KOPT-K1 (cell line): ENCODE data around the gene CCL18.
"Not testable (repeated sequence)": the region's sequence is repeated elsewhere in the genome, so short reads cannot be mapped to it uniquely, and the experiment has no call there.

Experiments
- H3K27ac ChIP-seq: fragments of 200-600 bp; sonication (generic); 2 replicates; pipeline ENCODE4 v1.5.1; 2016; ENCODE audit warnings: antibody characterized with exemption, mild to moderate bottlenecking, low read depth, low read length; ENCODE audit not compliant: poor library complexity, severe bottlenecking
- H3K36me3 ChIP-seq: fragments of 200-600 bp; sonication (generic); 2 replicates; pipeline ENCODE4 v1.5.1; 2017; ENCODE audit warnings: antibody characterized with exemption, mild to moderate bottlenecking, low read length, moderate library complexity; ENCODE audit not compliant: insufficient read depth
- H3K9me3 ChIP-seq: fragments of 200-600 bp; sonication (generic); 2 replicates; pipeline ENCODE4 v1.5.1; 2017; ENCODE audit warnings: antibody characterized with exemption, low read length, mild to moderate bottlenecking; ENCODE audit not compliant: insufficient read depth, poor library complexity, severe bottlenecking

The CCL18 gene

GRCh38 chr17:36105781-36106492 is 41.9 kb downstream of the CCL18 start:
- Histone ChIP-seq H3K27ac (no peak overlapping the region), H3K36me3 (no peaks in the 10 kb centered on the region), H3K9me3 (no peaks in the 10 kb centered on the region)

GRCh38 chr17:36106493-36106835 is 42.4 kb downstream of the CCL18 start:
- no peak overlapping the region for H3K27ac ChIP-seq
- H3K36me3 ChIP-seq, result no peaks in the 10 kb centered on the region
- H3K9me3 ChIP-seq, result no peaks in the 10 kb centered on the region

GRCh38 chr17:36107660-36108059 is 43.6 kb downstream of the CCL18 start:
- H3K36me3 ChIP-seq, result no peaks in the 10 kb centered on the region
- no peaks in the 10 kb centered on the region for H3K9me3 ChIP-seq
- H3K27ac ChIP-seq, result no peak overlapping the region

- H3K36me3 ChIP-seq, H3K27ac ChIP-seq: not testable (repeated sequence)
Measured at GRCh38 chr17:36108265-36108664, 44.2 kb downstream of the CCL18 start.

GRCh38 chr17:36111068-36111490 is 47.0 kb downstream of the CCL18 start:
- Histone ChIP-seq H3K9me3 (no peaks in the 10 kb centered on the region), H3K36me3 (no peaks in the 10 kb centered on the region), H3K27ac (no peak overlapping the region)

More at GRCh38 chr17:36108265-36108664, 44.2 kb downstream of the CCL18 start:
- not testable (repeated sequence) for H3K9me3 ChIP-seq

- Histone ChIP-seq H3K27ac (no peak overlapping the region), H3K9me3 (no peaks in the 10 kb centered on the region), H3K36me3 (no peaks in the 10 kb centered on the region)
Measured at GRCh38 chr17:36112572-36112971, 48.5 kb downstream of the CCL18 start.

DNA sequence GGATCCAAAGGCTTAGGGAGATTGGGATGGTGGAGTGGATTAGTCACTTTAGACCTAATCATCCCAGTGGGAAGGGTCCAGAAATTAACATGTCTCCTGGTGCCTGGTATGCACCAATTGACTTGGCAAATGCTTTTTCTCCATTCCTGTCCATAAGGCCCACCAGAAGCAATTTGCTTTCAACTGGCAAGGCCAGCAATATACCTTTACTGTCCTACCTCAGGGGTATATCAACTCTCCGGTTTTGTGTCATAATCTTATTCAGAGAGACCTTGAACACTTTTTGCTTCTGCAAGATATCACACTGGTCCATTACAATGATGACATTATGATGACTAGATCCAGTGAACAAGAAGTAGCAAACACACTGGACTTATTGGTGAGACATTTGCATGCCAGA is 49.1 kb downstream of the CCL18 start:
- H3K27ac ChIP-seq, H3K9me3 ChIP-seq, H3K36me3 ChIP-seq: not testable (repeated sequence)

DNA sequence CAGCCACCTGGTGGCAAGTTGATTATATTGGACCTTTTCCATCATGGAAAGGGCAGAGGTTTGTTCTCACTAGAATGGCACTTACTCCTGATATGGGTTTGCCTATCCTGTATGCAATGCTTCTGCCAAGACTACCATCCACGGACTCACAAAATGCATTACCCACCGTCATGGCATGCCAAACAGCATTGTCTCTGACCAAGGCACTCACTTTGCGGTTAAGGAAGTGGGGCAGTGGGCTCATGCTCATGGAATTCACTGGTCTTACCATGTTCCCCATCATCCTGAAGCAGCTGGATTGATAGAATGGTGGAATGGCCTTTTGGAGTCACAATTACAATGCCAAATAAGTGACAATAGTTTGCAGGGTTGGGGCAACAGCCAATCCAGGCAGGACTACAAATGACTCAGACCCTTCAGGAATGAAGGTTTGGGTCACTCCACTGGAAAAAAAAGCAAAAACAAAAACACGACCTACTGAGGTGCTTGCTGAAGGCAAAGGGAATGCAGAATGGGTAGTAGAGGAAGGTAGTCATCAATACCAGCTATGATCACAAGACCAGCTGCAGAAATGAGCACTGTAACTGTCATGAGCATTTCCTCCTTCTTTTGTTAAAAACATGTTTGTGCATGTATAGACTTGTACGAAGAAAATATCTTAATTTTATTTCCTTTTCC is 51.0 kb downstream of the CCL18 start:
- H3K27ac ChIP-seq, H3K9me3 ChIP-seq, H3K36me3 ChIP-seq: not testable (repeated sequence)

- H3K27ac ChIP-seq, H3K36me3 ChIP-seq, H3K9me3 ChIP-seq: not testable (repeated sequence)
Measured at GRCh38 chr17:36115649-36115977, 51.5 kb downstream of the CCL18 start.

DNA sequence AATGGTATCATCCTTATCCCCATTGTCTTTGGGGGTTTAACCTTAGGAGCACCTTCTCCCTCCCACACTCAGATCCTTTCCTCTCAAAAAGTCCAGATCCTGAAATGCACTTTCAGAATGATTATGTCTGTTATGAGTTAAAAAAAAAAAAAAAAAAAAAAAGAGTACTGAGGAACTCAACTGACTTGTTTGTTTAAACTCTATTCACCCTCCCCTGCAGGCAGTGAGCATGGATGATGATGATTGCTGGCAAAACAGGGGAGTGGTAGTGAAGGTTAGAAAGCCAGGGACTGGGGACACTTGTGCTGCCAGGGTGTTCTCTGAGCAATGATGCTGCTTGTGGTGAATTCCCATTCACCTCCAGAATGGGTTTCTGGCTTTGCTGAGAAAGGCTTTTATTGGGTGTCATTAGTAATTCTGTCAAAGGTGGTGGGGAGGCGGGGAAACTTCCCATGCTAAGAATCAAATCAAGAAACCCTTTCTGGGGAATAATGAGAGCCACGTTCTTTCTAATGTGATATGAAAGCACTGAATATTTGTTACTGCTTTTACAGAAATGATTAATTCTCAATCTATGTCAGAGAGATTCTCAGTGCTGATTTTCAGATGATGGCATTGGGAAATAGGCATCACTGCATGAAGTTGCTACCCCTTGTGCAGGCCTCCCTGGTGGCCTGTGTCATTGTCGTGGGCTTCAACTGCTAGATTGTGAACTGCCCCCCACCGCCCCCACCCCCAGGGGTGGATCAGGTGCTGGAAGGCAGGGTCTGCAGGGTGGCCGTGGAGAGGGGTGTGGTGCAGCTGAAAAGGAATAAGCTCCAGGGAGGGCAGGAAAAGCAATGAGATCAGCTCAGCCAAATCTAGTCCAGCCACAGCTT is 53.7 kb downstream of the CCL18 start:
- no peaks in the 10 kb centered on the region for H3K36me3 ChIP-seq
- H3K9me3 ChIP-seq, result no peaks in the 10 kb centered on the region
- H3K27ac ChIP-seq, result no peak overlapping the region

- H3K36me3 ChIP-seq, result no peaks in the 10 kb centered on the region
- H3K9me3 ChIP-seq, result no peaks in the 10 kb centered on the region
- no peak overlapping the region for H3K27ac ChIP-seq
Measured at GRCh38 chr17:36118477-36119353, 54.6 kb downstream of the CCL18 start.

DNA sequence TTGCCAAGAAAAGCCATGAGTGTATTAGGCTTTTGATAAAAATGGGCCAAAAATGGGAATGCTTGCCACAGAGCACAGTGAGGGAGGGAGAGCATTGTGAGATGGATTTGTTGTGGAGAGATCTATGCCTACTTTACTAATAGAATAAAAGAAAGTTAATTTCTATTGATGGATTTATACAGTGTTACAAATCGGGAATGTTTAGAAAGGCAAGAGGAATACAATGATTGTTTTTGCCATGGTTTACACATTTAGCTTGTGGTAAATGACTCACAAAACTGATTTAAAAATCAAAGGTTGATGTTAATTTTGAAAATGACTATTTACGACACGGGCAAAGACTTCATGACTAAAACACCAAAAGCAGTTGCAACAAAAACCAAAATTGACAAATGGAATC is 56.1 kb downstream of the CCL18 start:
- Histone ChIP-seq H3K9me3 (peaks cover 6% of the 10 kb centered on the region), H3K36me3 (no peaks in the 10 kb centered on the region), H3K27ac (no peak overlapping the region)

GRCh38 chr17:36121099-36121498 is 57.0 kb downstream of the CCL18 start:
- peaks cover 15% of the 10 kb centered on the region for H3K9me3 ChIP-seq
- H3K27ac ChIP-seq, H3K36me3 ChIP-seq: not testable (repeated sequence)
